Measurements from ENCODE around the gene BCHE.

- no peak for TF ChIP-seq TAF1 (IDR thresholded peaks at IDR 0.05; ENCODE audit: borderline replicate concordance, insufficient read depth, low read length)
- no peak for TF ChIP-seq REST (IDR thresholded peaks at IDR 0.05; ENCODE audit: insufficient read depth in 1 of 2, low read depth in 2 of 2, low read length in 2 of 2)
- TF ChIP-seq POLR2AphosphoS5 (IDR thresholded peaks at IDR 0.05; ENCODE audit: low read depth, low read length): no peak
These were observed 108.3 kb downstream of the BCHE start for GRCh38 chr3:165728924-165729323.
